ENCODE measurements around the gene MYO1C.
"Not testable (repeated sequence)": the region's sequence is repeated elsewhere in the genome, so short reads cannot be mapped to it uniquely, and the experiment has no call there.

- not testable (repeated sequence) for TF ChIP-seq CTCF, POLR2A (IDR thresholded peaks at IDR 0.05)
Observed at GRCh38 chr17:1508709-1509108, 16.2 kb upstream of the MYO1C start.
